Measurements from ENCODE around the gene TRAPPC8.
"Not testable (repeated sequence)": the region's sequence is repeated elsewhere in the genome, so short reads cannot be mapped to it uniquely, and the experiment has no call there.

Gene TRAPPC8

DNA sequence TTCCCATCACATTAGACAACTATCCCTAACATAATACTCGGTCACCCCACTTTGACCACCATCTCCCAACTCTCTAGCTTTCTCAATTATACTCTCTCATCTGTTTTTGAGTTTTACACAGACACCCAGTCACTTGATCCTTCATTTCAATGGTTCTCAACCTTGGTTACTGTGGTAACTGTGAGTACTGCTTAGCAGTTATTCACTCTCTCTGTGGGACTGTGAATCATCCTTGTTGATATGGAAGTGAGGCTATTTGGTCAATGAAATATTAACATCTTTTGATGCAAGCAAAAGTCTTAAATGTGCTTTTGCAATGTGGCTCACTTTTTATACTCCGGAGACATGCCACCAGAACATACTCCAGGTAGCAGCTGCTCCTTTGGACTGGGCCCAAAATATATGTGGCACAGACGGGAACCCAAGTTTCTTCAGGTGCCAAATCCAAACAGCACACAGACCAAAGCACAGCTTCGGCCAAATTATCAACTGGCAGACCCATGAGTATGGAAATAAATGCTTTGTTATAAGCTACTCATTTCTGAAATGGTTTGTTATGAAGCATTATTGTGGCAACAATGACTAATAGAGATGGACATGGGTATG, 107.3 kb downstream of the TRAPPC8 start:
- Histone ChIP-seq H3K4me1 (peaks cover 4% of the 10 kb centered on the region), H3K4me3 (ENCODE audit: low read depth, low read length) (no peak overlapping the region), H3K36me3 (ENCODE audit: control insufficient read depth, insufficient read depth, low read length) (no peaks in the 10 kb centered on the region), H3K9me3 (ENCODE audit: control insufficient read depth, low read length) (no peaks in the 10 kb centered on the region), H3K27ac (no peak overlapping the region), H3K27me3 (ENCODE audit: control insufficient read depth, insufficient read depth, low read length) (no peaks in the 10 kb centered on the region), H3K4me2 (ENCODE audit: low read length) (no peak overlapping the region), H3K9ac (no peak overlapping the region), H3K79me2 (no peaks in the 10 kb centered on the region), H2AFZ (no peak overlapping the region)
- TF ChIP-seq, protein P1, sequence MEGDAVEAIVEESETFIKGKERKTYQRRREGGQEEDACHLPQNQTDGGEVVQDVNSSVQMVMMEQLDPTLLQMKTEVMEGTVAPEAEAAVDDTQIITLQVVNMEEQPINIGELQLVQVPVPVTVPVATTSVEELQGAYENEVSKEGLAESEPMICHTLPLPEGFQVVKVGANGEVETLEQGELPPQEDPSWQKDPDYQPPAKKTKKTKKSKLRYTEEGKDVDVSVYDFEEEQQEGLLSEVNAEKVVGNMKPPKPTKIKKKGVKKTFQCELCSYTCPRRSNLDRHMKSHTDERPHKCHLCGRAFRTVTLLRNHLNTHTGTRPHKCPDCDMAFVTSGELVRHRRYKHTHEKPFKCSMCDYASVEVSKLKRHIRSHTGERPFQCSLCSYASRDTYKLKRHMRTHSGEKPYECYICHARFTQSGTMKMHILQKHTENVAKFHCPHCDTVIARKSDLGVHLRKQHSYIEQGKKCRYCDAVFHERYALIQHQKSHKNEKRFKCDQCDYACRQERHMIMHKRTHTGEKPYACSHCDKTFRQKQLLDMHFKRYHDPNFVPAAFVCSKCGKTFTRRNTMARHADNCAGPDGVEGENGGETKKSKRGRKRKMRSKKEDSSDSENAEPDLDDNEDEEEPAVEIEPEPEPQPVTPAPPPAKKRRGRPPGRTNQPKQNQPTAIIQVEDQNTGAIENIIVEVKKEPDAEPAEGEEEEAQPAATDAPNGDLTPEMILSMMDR (IDR thresholded peaks at IDR 0.05) = no peak

DNA sequence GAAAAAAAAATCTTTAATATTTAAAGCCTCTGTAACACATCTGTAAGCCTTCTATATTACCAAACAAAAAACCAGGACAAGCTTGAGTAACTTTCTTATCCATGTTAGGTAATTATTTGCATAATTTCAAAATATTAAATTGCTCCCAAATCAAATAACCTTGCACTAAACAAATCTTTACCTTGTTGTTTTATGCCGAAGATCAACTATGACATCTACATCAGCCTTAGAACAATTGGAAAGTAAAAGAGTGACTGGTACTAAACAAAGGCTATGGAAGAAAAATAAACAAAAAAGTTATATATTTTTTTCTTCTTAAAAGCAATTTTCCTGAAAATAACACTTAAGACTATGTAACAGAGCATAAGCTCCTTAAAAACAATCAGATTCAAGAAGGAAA, 111.0 kb downstream of the TRAPPC8 start:
- Histone ChIP-seq H3K9ac (no peak overlapping the region), H3K27ac (no peak overlapping the region), H3K4me3 (ENCODE audit: low read depth, low read length) (no peak overlapping the region), H3K79me2 (no peaks in the 10 kb centered on the region), H3K36me3 (ENCODE audit: control insufficient read depth, insufficient read depth, low read length) (no peaks in the 10 kb centered on the region), H3K4me1 (peaks cover 6% of the 10 kb centered on the region), H3K9me3 (ENCODE audit: control insufficient read depth, low read length) (no peaks in the 10 kb centered on the region), H2AFZ (no peak overlapping the region), H3K27me3 (ENCODE audit: control insufficient read depth, insufficient read depth, low read length) (no peaks in the 10 kb centered on the region), H3K4me2 (ENCODE audit: low read length) (no peak overlapping the region)
- TF ChIP-seq, protein P1 (IDR thresholded peaks at IDR 0.05) = no peak

DNA sequence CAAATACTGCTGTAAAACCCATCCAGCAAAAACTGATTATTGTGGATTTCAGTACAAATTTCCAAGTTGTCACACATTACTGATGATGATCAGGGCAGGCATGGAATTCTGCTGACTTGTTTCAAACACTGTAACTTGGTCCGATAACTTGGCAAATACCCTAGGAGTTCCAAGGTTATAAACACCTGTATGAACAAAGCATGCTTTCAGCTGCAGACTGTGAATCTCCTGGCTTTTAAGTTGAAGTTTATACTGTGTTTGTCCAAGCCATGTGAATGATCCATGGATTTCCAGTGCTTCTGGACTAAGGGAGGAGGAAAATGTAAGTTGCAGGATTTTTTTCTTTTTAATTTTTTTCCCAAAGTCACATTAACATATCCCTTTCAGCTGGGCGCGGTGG, 112.2 kb downstream of the TRAPPC8 start:
- Histone ChIP-seq H3K27me3 (ENCODE audit: control insufficient read depth, insufficient read depth, low read length) (no peaks in the 10 kb centered on the region), H3K4me2 (ENCODE audit: low read length) (no peak overlapping the region), H3K79me2 (no peaks in the 10 kb centered on the region), H3K9ac (no peak overlapping the region), H3K4me1 (peaks cover 6% of the 10 kb centered on the region), H3K27ac (no peak overlapping the region), H3K4me3 (ENCODE audit: low read depth, low read length) (no peak overlapping the region), H3K36me3 (ENCODE audit: control insufficient read depth, insufficient read depth, low read length) (no peaks in the 10 kb centered on the region), H3K9me3 (ENCODE audit: control insufficient read depth, low read length) (no peaks in the 10 kb centered on the region), H2AFZ (no peak overlapping the region)
- TF ChIP-seq, protein P1 (IDR thresholded peaks at IDR 0.05) = no peak

DNA sequence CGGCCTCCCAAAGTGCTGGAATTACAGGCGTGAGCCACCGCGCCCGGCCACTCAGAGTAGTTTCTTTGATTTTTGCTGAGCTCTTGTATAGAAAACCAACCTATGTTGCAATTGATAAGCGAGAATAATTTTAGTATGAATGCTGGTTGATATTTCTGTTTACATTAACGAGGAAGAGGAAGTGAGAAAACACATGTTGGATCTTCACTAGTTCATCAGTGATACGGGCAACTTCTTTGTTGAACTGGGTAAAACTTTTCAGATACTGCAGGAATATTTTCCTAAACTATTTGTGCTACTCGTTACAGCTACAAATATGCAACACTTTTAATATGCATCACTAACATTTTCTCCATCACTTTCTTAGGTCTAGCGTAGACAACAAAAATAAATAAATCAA, 114.3 kb downstream of the TRAPPC8 start:
- no peak overlapping the region for H2AFZ ChIP-seq

DNA sequence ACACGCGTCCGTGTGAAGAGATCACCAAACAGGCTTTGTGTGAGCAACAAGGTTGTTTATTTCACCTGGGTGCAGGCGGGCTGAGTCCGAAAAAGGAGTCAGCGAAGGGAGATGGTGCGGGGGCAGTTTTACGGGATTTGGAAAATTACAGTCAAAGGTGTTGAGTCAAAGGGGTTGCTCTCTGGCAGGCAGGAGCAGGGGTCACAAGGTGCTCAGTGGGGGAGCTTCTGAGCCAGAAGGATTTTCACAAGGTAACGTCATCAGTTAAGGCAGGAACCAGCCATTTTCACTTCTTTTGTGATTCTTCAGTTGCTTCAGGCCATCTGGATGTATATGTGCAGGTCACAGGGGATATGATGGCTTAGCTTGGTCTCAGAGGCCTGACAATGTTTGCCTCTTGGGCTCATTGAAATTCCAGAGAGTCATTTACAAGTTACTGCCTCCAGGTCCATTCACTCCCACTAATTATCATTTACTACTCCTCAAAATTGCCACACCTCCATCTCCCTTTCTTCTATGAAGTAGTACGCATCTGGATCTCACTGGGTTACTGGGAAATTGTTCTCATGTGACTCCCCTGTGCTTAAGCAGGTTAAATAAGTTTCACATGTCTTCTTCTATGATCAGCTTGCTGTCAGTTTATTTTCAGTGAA, 116.1 kb downstream of the TRAPPC8 start:
- not testable (repeated sequence) for H2AFZ ChIP-seq; H3K27me3 ChIP-seq (ENCODE audit: control insufficient read depth, insufficient read depth, low read length); H3K79me2 ChIP-seq; H3K4me2 ChIP-seq (ENCODE audit: low read length); H3K4me3 ChIP-seq (ENCODE audit: low read depth, low read length); H3K9me3 ChIP-seq (ENCODE audit: control insufficient read depth, low read length); H3K9ac ChIP-seq; H3K36me3 ChIP-seq (ENCODE audit: control insufficient read depth, insufficient read depth, low read length); H3K27ac ChIP-seq; H3K4me1 ChIP-seq

More for the DNA sequence above, 114.3 kb downstream of the TRAPPC8 start:
- TF ChIP-seq, protein P1 (IDR thresholded peaks at IDR 0.05) = no peak
- Histone ChIP-seq H3K4me3 (ENCODE audit: low read depth, low read length) (no peak overlapping the region), H3K9ac (no peak overlapping the region), H3K4me1 (peaks cover 6% of the 10 kb centered on the region), H3K9me3 (ENCODE audit: control insufficient read depth, low read length) (no peaks in the 10 kb centered on the region), H3K4me2 (ENCODE audit: low read length) (no peak overlapping the region), H3K36me3 (ENCODE audit: control insufficient read depth, insufficient read depth, low read length) (no peaks in the 10 kb centered on the region), H3K79me2 (no peaks in the 10 kb centered on the region), H3K27me3 (ENCODE audit: control insufficient read depth, insufficient read depth, low read length) (no peaks in the 10 kb centered on the region), H3K27ac (no peak overlapping the region)
